Thyroid gland (tissue), 4 donors: Measurements from ENCODE around the gene CHGA. TPM values are rescaled to one million over a fixed set of nuclear protein-coding genes. Genes with fewer than 3 reads are reported as not detected.
A peak's percentile ranks its signal among the peaks of the same experiment; 100 is the strongest.

Experiments used
- DNase-seq, 2 donors: peaks; one replicate each; pipeline ENCODE4 v3.0.0-alpha.2; 2019
- H3K27ac ChIP-seq, 3 donors: fragments of 200-600 bp; sonication (generic); 1 replicate in 2 of 3; 2 replicates in 1 of 3; pipeline ENCODE4 v1.5.1; 2016 to 2019; ENCODE audit warnings: mild to moderate bottlenecking in 1 of 3, moderate library complexity in 1 of 3
- H3K27me3 ChIP-seq: fragments of 200-600 bp; sonication (generic); one replicate; pipeline ENCODE4 v1.5.1; 2019
- H3K36me3 ChIP-seq, 2 donors: fragments of 200-600 bp; sonication (generic); one replicate each; pipeline ENCODE4 v1.5.1; 2016 to 2019
- H3K4me1 ChIP-seq, 2 donors: fragments of 200-600 bp; sonication (generic); one replicate each; pipeline ENCODE4 v1.5.1; 2017 to 2019
- H3K4me3 ChIP-seq, 3 donors: fragments of 200-600 bp; sonication (generic); replicated peaks in 1 of 3; 1 replicate in 2 of 3; 2 replicates in 1 of 3; pipeline ENCODE4 v1.5.1; 2016; ENCODE audit warnings: mild to moderate bottlenecking in 1 of 3
- H3K9me3 ChIP-seq: fragments of 200-600 bp; sonication (generic); one replicate; pipeline ENCODE4 v1.5.1; 2017
- CTCF ChIP-seq, 6 experiments: fragments of 200-600 bp in 3 of 6; fragments of 450-650 bp in 3 of 6; sonication (generic) in 3 of 6; IDR thresholded peaks; one replicate each; pipeline ENCODE4 v1.5.1; 2016 to 2019; ENCODE audit warnings: antibody characterized with exemption in 6 of 6, mild to moderate bottlenecking in 2 of 6, inconsistent platforms in 1 of 6, moderate library complexity in 1 of 6
- POLR2A ChIP-seq, 2 donors: fragments of 450-650 bp; IDR thresholded peaks; one replicate each; pipeline ENCODE4 v1.6.1; 2017; ENCODE audit warnings: antibody characterized with exemption in 2 of 2, mild to moderate bottlenecking in 2 of 2, moderate library complexity in 1 of 2
- WGBS, 2 donors: methylation state at CpG; one replicate each; pipeline ENCODE4 v1.1.5; 2017; 5-methylcytosine and 5-hydroxymethylcytosine counted together
- intact Hi-C: fragments of 100-400 bp; cut with DNase I; formaldehyde crosslinking; loops from one replicate; pipeline ENCODE4 v1.15.1; 2023
- total RNA-seq, 4 donors: library from RNA; depleted of rRNA; stranded (reverse); fragments of >200 nt; gene quantifications; one replicate each; pipeline ENCODE4 v1.2.3, GENCODE V29; 2016

Gene CHGA
- total RNA-seq, 4 donors from 2014 or later, result 0.54 to 9.6 (median 1.5) TPM

GRCh38 chr14:92943855-92944570 lies 21.1 kb downstream of the CHGA start:
- H3K9me3 ChIP-seq, result no peaks in the 10 kb centered on the region
- no peak overlapping the region for H3K27ac ChIP-seq
- H3K4me3 ChIP-seq, result no peak overlapping the region
- TF ChIP-seq POLR2A (IDR thresholded peaks at IDR 0.05) (no peak), CTCF (IDR thresholded peaks at IDR 0.05) (no peak)
- H3K4me1 ChIP-seq, result no peaks in the 10 kb centered on the region
- intact Hi-C loops, result no loop called here
- no peak for DNase-seq
- WGBS, 2 donors, result 93 to 96% methylated on average over 15 to 16 of the region's 17 CpGs
- no peaks in the 10 kb centered on the region for H3K27me3 ChIP-seq
- peaks cover 0 to 3% of the 10 kb centered on the region in 2 donors for H3K36me3 ChIP-seq

- no peaks in the 10 kb centered on the region for H3K27me3 ChIP-seq
- 93 to 96% methylated on average over 8 to 12 of the region's 12 CpGs for WGBS, 2 donors
- H3K36me3 ChIP-seq, result peaks cover 0 to 3% of the 10 kb centered on the region in 2 donors
- TF ChIP-seq POLR2A (IDR thresholded peaks at IDR 0.05), result no peak
- no peak for TF ChIP-seq CTCF (IDR thresholded peaks at IDR 0.05)
- intact Hi-C loops, result no loop called here
- no peaks in the 10 kb centered on the region for H3K4me1 ChIP-seq
- no peaks in the 10 kb centered on the region for H3K9me3 ChIP-seq
- no peak overlapping the region for H3K27ac ChIP-seq
- H3K4me3 ChIP-seq, result no peak overlapping the region
- DNase-seq, result no peak
Observed at GRCh38 chr14:92944976-92945375, 22.0 kb downstream of the CHGA start.

GRCh38 chr14:92945544-92945943 lies 22.6 kb downstream of the CHGA start:
- Histone ChIP-seq H3K4me1 (no peaks in the 10 kb centered on the region), H3K27ac (no peak overlapping the region), H3K9me3 (no peaks in the 10 kb centered on the region), H3K36me3 (peaks cover 5% of the 10 kb centered on the region in 2 donors), H3K4me3 (no peak overlapping the region), H3K27me3 (no peaks in the 10 kb centered on the region)
- 92 to 100% methylated on average over 3 to 6 of the region's 12 CpGs for WGBS, 2 donors
- TF ChIP-seq CTCF (IDR thresholded peaks at IDR 0.05), result no peak
- no peak for TF ChIP-seq POLR2A (IDR thresholded peaks at IDR 0.05)
- intact Hi-C loops, result no loop called here
- DNase-seq, result no peak

- DNase-seq, result peak; percentile 21 to 47
- no peaks in the 10 kb centered on the region for H3K9me3 ChIP-seq
Observed at GRCh38 chr14:92945959-92946846, 23.3 kb downstream of the CHGA start.

More at GRCh38 chr14:92945959-92946846, 23.3 kb downstream of the CHGA start:
- Histone ChIP-seq H3K27ac (no peak overlapping the region), H3K27me3 (no peaks in the 10 kb centered on the region), H3K4me3 (no peak overlapping the region), H3K36me3 (peaks cover 5 to 10% of the 10 kb centered on the region in 2 donors), H3K4me1 (no peaks in the 10 kb centered on the region)
- WGBS, 2 donors, result 66 to 87% methylated on average over 25 to 28 of the region's 38 CpGs
- TF ChIP-seq CTCF (IDR thresholded peaks at IDR 0.05) (no peak), POLR2A (IDR thresholded peaks at IDR 0.05) (no peak)
- intact Hi-C loops, result no loop called here
